Urinary bladder (tissue), 4 donors: Measurements from ENCODE around the gene HLTF. TPM values are rescaled to one million over a fixed set of nuclear protein-coding genes. Genes with fewer than 3 reads are reported as not detected.

Experiments
- DNase-seq: peaks from one replicate; pipeline ENCODE4 v3.0.0-alpha.2; 2015; ENCODE audit errors: extremely low spot score
- H3K27ac ChIP-seq: one replicate; pipeline ENCODE4 v1.5.1; 2013; ENCODE audit warnings: low read depth, mild to moderate bottlenecking, moderate library complexity
- H3K36me3 ChIP-seq: one replicate; pipeline ENCODE4 v1.6.1; 2013; ENCODE audit warnings: mild to moderate bottlenecking, moderate library complexity; ENCODE audit not compliant: insufficient read depth
- H3K4me1 ChIP-seq: one replicate; pipeline ENCODE4 v1.6.1; 2013; ENCODE audit warnings: mild to moderate bottlenecking, moderate library complexity; ENCODE audit not compliant: insufficient read depth
- H3K4me3 ChIP-seq: one replicate; pipeline ENCODE4 v1.5.1; 2013; ENCODE audit warnings: low read depth, low read length
- WGBS: extraction: QIAGEN DNeasy Blood & Tissue Kit; methylation state at CpG from one replicate; pipeline ENCODE4 v1.1.7; 2013; 5-methylcytosine and 5-hydroxymethylcytosine counted together
- polyA plus RNA-seq: library from polyadenylated mRNA; stranded (reverse); fragments of 200-250 nt; gene quantifications from one replicate; pipeline ENCODE4 v1.2.3, GENCODE V29; 2013
- total RNA-seq: library from RNA; depleted of rRNA; stranded (reverse); fragments of >200 nt; gene quantifications from one replicate; pipeline ENCODE4 v1.2.3, GENCODE V29; 2014
- donor health status: healthy with polysubstance abuse.
- donor health status: healthy.

Gene HLTF
- total and polyA plus RNA-seq, 2 donors: 13.5 to 72.7 TPM

DNA sequence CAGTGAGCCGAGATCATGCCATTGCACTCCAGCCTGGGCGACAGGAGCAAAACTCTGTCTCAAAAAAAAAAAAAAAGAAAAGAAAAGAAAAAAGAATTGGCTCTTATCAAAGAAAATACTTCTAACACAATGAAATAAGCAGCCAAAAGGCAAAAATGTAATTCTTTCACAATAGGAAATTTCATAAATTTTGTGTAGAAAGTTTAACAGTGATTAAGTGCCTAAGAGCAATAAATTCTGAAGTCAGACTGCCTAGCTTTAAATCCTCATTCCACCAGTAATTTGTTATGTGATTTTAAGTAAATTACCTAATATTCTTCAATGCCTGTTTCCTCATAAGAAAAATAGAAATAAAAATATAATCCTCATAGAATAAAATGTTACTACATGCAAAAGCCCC, 24.6 kb downstream of the HLTF start:
- H3K27ac ChIP-seq: no peak overlapping the region
- H3K4me3 ChIP-seq: no peak overlapping the region
- 91% methylated on average over 2 of the region's 2 CpGs for WGBS
- no peak for DNase-seq
- H3K4me1 ChIP-seq: no peaks in the 10 kb centered on the region
- no peaks in the 10 kb centered on the region for H3K36me3 ChIP-seq

DNA sequence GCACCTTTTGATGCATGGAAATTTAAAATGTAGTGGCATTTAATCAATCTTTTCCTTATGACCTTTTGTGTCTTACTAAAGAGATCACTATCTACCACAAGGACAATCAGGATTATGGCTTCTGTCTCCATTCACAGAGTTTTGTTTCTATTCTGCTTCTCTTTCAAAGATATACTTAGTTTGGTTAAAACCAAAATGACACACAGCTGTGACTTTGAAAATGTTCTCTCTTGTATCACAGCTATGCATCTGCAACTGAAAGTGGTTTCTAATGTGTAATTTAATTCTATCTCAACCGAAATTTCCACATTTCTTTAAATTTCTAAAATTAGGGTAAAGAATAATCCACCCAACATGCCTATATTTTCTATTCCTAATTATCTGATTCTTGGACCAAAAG, 27.7 kb downstream of the HLTF start:
- no peak for DNase-seq
- Histone ChIP-seq H3K36me3 (no peaks in the 10 kb centered on the region), H3K27ac (no peak overlapping the region), H3K4me3 (no peak overlapping the region), H3K4me1 (no peaks in the 10 kb centered on the region)
- 95% methylated on average over 1 of the region's 1 CpG for WGBS

DNA sequence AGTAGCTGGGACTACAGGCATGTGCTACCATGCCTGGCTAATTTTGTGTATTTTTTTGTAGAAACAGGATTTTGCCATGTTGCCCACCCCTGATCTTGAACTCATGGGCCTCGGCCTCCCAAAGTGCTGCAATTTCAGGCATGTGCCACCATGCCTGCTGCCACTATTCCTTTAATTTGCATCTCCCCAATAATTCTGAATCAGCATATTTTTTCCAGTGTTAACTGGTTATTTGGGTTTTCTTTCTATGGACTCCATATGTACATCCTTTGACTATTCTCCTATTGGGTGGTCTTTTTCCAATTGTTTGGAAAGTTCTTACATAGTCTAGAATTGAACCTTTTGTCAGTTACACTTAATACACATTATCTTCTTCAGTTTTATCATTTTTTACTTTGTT, 28.1 kb downstream of the HLTF start:
- Histone ChIP-seq H3K4me3 (no peak overlapping the region), H3K36me3 (no peaks in the 10 kb centered on the region), H3K27ac (no peak overlapping the region), H3K4me1 (no peaks in the 10 kb centered on the region)
- no peak for DNase-seq
- WGBS: 98% methylated on average over 1 of the region's 1 CpG

DNA sequence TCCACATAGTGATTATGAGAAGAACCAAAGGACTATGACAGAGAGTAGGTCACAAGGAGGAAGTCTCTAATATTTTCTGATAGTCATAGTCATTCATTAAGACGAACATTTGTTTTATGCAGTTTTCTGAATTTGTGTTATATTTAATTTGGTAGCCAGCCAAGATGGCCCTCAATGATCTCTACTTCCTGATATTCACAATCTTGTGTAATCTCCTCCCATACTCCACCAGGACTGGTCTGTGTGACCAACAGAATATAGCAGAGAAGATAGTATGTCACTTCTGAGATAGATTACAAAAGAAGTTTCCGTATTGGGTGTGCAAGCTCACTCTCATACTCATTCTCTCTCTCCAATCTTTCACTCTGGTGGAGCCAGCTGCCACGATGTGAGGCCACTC, 30.8 kb downstream of the HLTF start:
- DNase-seq: no peak
- Histone ChIP-seq H3K27ac (no peak overlapping the region), H3K4me3 (no peak overlapping the region), H3K36me3 (no peaks in the 10 kb centered on the region), H3K4me1 (no peaks in the 10 kb centered on the region)
- 87% methylated on average over 3 of the region's 3 CpGs for WGBS

- H3K36me3 ChIP-seq: peaks cover 2% of the 10 kb centered on the region
- no peak overlapping the region for H3K4me3 ChIP-seq
- H3K4me1 ChIP-seq: no peaks in the 10 kb centered on the region
- WGBS: 87% methylated on average over 5 of the region's 5 CpGs
- no peak for DNase-seq
- no peak overlapping the region for H3K27ac ChIP-seq
Measured at GRCh38 chr3:149044339-149045083, 41.8 kb downstream of the HLTF start.

GRCh38 chr3:149042789-149043386, 43.4 kb downstream of the HLTF start:
- 66% methylated on average over 1 of the region's 1 CpG for WGBS
- DNase-seq: no peak
- no peaks in the 10 kb centered on the region for H3K4me1 ChIP-seq
- H3K4me3 ChIP-seq: no peak overlapping the region
- H3K27ac ChIP-seq: no peak overlapping the region
- H3K36me3 ChIP-seq: peaks cover 3% of the 10 kb centered on the region

DNA sequence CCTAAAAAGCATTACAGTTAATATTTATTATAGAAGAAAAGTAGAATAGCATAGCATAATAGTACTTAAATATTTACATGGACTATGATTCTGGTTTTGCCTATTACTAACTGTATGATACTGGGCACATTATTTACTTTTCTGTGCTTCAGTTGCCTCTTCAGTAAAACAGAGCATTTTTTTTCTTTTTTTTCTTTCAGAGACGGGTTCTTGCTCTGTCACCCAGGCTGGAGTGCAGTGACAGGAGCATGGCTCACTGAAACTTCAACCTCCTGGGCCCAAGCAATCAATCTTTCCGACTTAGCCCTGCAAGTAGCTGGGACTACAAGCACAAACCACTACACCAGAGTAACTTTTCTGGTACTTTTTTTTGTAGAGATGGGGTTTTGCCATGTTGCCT, 48.0 kb downstream of the HLTF start:
- WGBS: 66% methylated on average over 2 of the region's 2 CpGs
- DNase-seq: no peak
- Histone ChIP-seq H3K27ac (no peak overlapping the region), H3K36me3 (peaks cover 5% of the 10 kb centered on the region), H3K4me3 (no peak overlapping the region), H3K4me1 (no peaks in the 10 kb centered on the region)

- Histone ChIP-seq H3K27ac (no peak overlapping the region), H3K36me3 (peaks cover 4% of the 10 kb centered on the region), H3K4me3 (no peak overlapping the region), H3K4me1 (no peaks in the 10 kb centered on the region)
- 89% methylated on average over 4 of the region's 4 CpGs for WGBS
- no peak for DNase-seq
Measured at GRCh38 chr3:149037684-149038083, 48.6 kb downstream of the HLTF start.

GRCh38 chr3:149031096-149031495, 55.2 kb downstream of the HLTF start:
- no peak overlapping the region for H3K27ac ChIP-seq
- WGBS: 67% methylated on average over 2 of the region's 2 CpGs
- peaks cover 2% of the 10 kb centered on the region for H3K36me3 ChIP-seq

DNA sequence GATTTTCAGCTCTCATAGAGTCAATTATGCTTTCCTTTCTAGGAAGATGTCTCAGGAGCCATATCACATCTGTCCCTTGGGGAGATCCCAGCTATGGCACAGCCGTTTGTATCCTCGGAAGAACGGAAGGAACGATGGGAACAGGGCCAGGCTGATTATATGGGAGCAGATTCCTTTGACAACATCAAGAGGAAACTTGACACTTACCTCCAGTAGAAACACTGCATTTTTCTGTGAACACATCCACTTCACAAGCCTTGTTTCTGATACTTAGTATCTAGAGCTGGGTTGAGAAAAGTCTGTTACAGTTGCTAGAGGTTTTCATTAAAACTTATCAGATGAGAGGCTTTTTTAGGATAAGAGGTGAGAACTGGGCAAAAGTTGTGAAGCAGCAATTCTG, 59.6 kb downstream of the HLTF start:
- H3K27ac ChIP-seq: no peak overlapping the region
- no peak for DNase-seq
- H3K36me3 ChIP-seq: peaks cover 4% of the 10 kb centered on the region
- H3K4me1 ChIP-seq: no peaks in the 10 kb centered on the region
- H3K4me3 ChIP-seq: no peak overlapping the region
- 70% methylated on average over 4 of the region's 4 CpGs for WGBS

More at GRCh38 chr3:149031096-149031495, 55.2 kb downstream of the HLTF start:
- Histone ChIP-seq H3K4me3 (no peak overlapping the region), H3K4me1 (no peaks in the 10 kb centered on the region)
- no peak for DNase-seq

GRCh38 chr3:149023951-149024350, 62.4 kb downstream of the HLTF start:
- 92% methylated on average over 3 of the region's 3 CpGs for whole genome bisulfite sequencing

DNA sequence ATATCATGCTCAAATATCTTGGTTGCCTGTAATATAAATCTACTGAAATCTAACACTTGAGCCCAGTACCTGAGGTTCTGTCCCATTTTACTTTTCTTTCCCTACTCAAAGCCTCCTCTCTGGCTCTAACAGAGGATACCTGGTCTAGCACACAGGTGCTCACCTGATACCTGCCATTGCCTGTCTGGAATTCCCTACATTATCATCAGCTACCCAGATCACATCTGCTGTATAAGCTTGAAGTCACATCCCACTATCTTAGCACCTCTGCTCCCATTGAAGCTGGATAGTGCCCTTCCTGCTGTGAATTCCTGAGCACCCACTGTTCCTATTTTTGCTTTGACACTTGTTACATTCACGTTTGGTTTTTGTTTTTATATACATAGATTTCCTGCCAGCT, 64.5 kb downstream of the HLTF start:
- Histone ChIP-seq H3K27ac (no peak overlapping the region), H3K4me1 (peaks cover 3% of the 10 kb centered on the region), H3K36me3 (peaks cover 2% of the 10 kb centered on the region), H3K4me3 (no peak overlapping the region)
- WGBS: 29% methylated on average over 1 of the region's 1 CpG
- DNase-seq: no peak

More at GRCh38 chr3:149023951-149024350, 62.4 kb downstream of the HLTF start:
- no peak for DNase-seq
- H3K4me1 ChIP-seq: peaks cover 3% of the 10 kb centered on the region
- H3K36me3 ChIP-seq: peaks cover 4% of the 10 kb centered on the region
- no peak overlapping the region for H3K4me3 ChIP-seq
- H3K27ac ChIP-seq: no peak overlapping the region

DNA sequence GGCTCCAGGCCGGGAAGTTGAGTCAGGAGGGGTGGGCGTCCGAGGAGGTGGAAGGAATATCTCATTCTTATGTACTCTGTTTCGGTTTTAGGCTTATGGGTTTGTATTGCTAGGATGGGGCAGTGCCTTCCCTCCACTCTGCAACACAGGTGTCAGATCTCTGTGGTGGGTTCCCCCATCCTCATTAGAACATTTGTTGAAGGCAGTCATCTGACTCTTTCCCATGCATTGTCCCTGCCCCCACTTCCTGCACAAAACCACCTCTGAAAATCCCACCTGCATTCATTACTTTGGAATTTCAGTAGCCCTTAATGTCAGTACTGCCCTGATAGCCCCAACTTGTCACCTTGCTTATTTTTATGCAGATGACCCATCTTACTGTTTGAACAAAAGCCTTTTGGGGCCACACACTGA, 65.5 kb downstream of the HLTF start:
- peaks cover 3% of the 10 kb centered on the region for H3K4me1 ChIP-seq
- no peak overlapping the region for H3K27ac ChIP-seq
- no peak overlapping the region for H3K4me3 ChIP-seq
- WGBS: 85% methylated on average over 4 of the region's 4 CpGs
- H3K36me3 ChIP-seq: peaks cover 2% of the 10 kb centered on the region
- DNase-seq: no peak

- Histone ChIP-seq H3K4me3 (no peak overlapping the region), H3K36me3 (peaks cover 2% of the 10 kb centered on the region), H3K27ac (no peak overlapping the region), H3K4me1 (peaks cover 3% of the 10 kb centered on the region)
- WGBS: 59% methylated on average over 3 of the region's 3 CpGs
- DNase-seq: no peak
Measured at GRCh38 chr3:149020196-149020838, 66.0 kb downstream of the HLTF start.
